Epithelial cell of proximal tubule (primary cell): ENCODE results near the gene CIRBP. TPM values are rescaled to one million over a fixed set of nuclear protein-coding genes. Genes with fewer than 3 reads are reported as not detected.
A peak's percentile ranks its signal among the peaks of the same experiment; 100 is the strongest.

Experiments used
- DNase-seq: peaks from one replicate; pipeline ENCODE4 v3.0.0-alpha.2; 2011; ENCODE audit warnings: low read depth
- H3K4me3 ChIP-seq: 2 replicates; pipeline ENCODE4 v1.5.1; 2011; ENCODE audit warnings: low read depth, mild to moderate bottlenecking, low read length
- CTCF ChIP-seq: conservative IDR thresholded peaks from 2 replicates; pipeline ENCODE4 v1.5.1; 2012; ENCODE audit warnings: low read depth, mild to moderate bottlenecking, low read length
- total RNA-seq: library from RNA; depleted of rRNA; stranded (reverse); fragments of >200 nt; gene quantifications from 2 replicates; pipeline ENCODE4 v1.2.3, GENCODE V29; 2015

CIRBP gene
- total RNA-seq, 1 donor from 2014 or later, result 317 TPM

GRCh38 chr19:1236576-1236975, 32.6 kb upstream of the CIRBP start:
- H3K4me3 ChIP-seq, result peak overlapping the region; percentile 73
- no peak for TF ChIP-seq CTCF
- DNase-seq, result no peak

- TF ChIP-seq CTCF, result no peak
- no peak for DNase-seq
- peak overlapping the region; percentile 73 for H3K4me3 ChIP-seq
Measured at GRCh38 chr19:1237027-1237659, 32.0 kb upstream of the CIRBP start.

- peak within 1 kb of the TSS; percentile 73 for H3K4me3 ChIP-seq
- no peak for TF ChIP-seq CTCF
- DNase-seq, result no peak
Measured at GRCh38 chr19:1237754-1238368, 31.3 kb upstream of the CIRBP start, which contains the start of gene CBARP. CBARP (minus strand) TSS chr19:1238005; CDS start chr19:1236100, 1,905 bp downstream.

- TF ChIP-seq CTCF, result no peak
- no peak for DNase-seq
- peak overlapping the region; percentile 51 for H3K4me3 ChIP-seq
Measured at GRCh38 chr19:1238369-1239303, 30.5 kb upstream of the CIRBP start.

- DNase-seq, result no peak
- no peak for TF ChIP-seq CTCF
Measured at GRCh38 chr19:1239420-1239795, 29.7 kb upstream of the CIRBP start.

GRCh38 chr19:1239796-1240737, 29.1 kb upstream of the CIRBP start:
- peak; percentile 62 for TF ChIP-seq CTCF
- H3K4me3 ChIP-seq, result peak overlapping the region; percentile 47
- no peak for DNase-seq

More at GRCh38 chr19:1239420-1239795, 29.7 kb upstream of the CIRBP start:
- no peak overlapping the region for H3K4me3 ChIP-seq
